Neural crest cell (in vitro differentiated cells): Measurements from ENCODE around the gene KIFC1. TPM values are rescaled to one million over a fixed set of nuclear protein-coding genes. Genes with fewer than 3 reads are reported as not detected.
"Not testable (repeated sequence)": the region's sequence is repeated elsewhere in the genome, so short reads cannot be mapped to it uniquely, and the experiment has no call there.

Experiments used
- DNase-seq: peaks from one replicate; pipeline ENCODE4 v3.0.0; 2021; ENCODE audit warnings: low read depth, mixed read lengths, low spot score
- H3K27ac Mint-ChIP-seq: one replicate; pipeline ENCODE4 v1.8.0; 2021; ENCODE audit warnings: mild to moderate bottlenecking, mixed read lengths; ENCODE audit not compliant: unreplicated experiment
- H3K27me3 Mint-ChIP-seq: 2 replicates; pipeline ENCODE4 v1.8.0; 2021; ENCODE audit warnings: low read depth, mild to moderate bottlenecking, mixed read lengths
- H3K36me3 Mint-ChIP-seq: 2 replicates; pipeline ENCODE4 v1.8.0; 2021; ENCODE audit warnings: low read depth, mild to moderate bottlenecking, mixed read lengths
- H3K4me1 Mint-ChIP-seq: 2 replicates; pipeline ENCODE4 v1.8.0; 2021; ENCODE audit warnings: mixed read lengths
- H3K4me3 Mint-ChIP-seq: one replicate; pipeline ENCODE4 v1.8.0; 2021; ENCODE audit warnings: mild to moderate bottlenecking, mixed read lengths
- H3K9me3 Mint-ChIP-seq: 2 replicates; pipeline ENCODE4 v1.8.0; 2021; ENCODE audit warnings: mixed read lengths
- CTCF ChIP-seq: fragments of 200-600 bp; sonication (generic); conservative IDR thresholded peaks from 2 replicates; pipeline ENCODE4 v1.5.0; 2021; ENCODE audit warnings: antibody characterized with exemption, mild to moderate bottlenecking
- long read RNA-seq: library from polyadenylated mRNA; unstranded; transcript quantifications from one replicate; pipeline ENCODE4 v2.0.0, GENCODE V29; 2020
- total RNA-seq: library from RNA; stranded (reverse); gene quantifications from 2 replicates; pipeline ENCODE4 v1.2.1, GENCODE V29; 2021

Gene KIFC1
- 123 and 124 TPM in 2 replicates for total RNA-seq
- long read RNA-seq, transcript KIFC1-211 (11 exons, 2,706 nt), result major isoform, 15 of 32 reads
- long read RNA-seq, partial matches to known transcripts, result 12 of 32 reads
- long read RNA-seq, other reads (novel, unspliced or antisense), result 5 of 32 reads

GRCh38 chr6:33391278-33391921 is at the start of gene KIFC1:
Gene KIFC1, plus strand, starts transcription at chr6:33391823. Its CDS starts 163 bp downstream, at chr6:33391986.
- TF ChIP-seq CTCF, result peak; percentile 98
- Mint-ChIP-seq H3K4me3 (peak within 1 kb of the TSS; percentile 98), H3K27me3 (no peaks in the 10 kb centered on the region), H3K4me1 (peaks cover 51% of the 10 kb centered on the region), H3K27ac (peak within 1 kb of the TSS; percentile 97), H3K9me3 (no peaks in the 10 kb centered on the region), H3K36me3 (peaks cover 9% of the 10 kb centered on the region)
- peak; percentile 100 for DNase-seq

GRCh38 chr6:33343606-33343952 is 48.0 kb upstream of the KIFC1 start:
- H3K36me3 Mint-ChIP-seq, H3K9me3 Mint-ChIP-seq, H3K27ac Mint-ChIP-seq, DNase-seq, H3K4me3 Mint-ChIP-seq, H3K4me1 Mint-ChIP-seq, H3K27me3 Mint-ChIP-seq: not testable (repeated sequence)

GRCh38 chr6:33343953-33344611 is 47.5 kb upstream of the KIFC1 start:
- H3K9me3 Mint-ChIP-seq, result no peaks in the 10 kb centered on the region
- peaks cover 7% of the 10 kb centered on the region for H3K4me1 Mint-ChIP-seq
- DNase-seq, result no peak
- TF ChIP-seq CTCF, result no peak
- H3K27ac Mint-ChIP-seq, result no peak overlapping the region
- no peak overlapping the region for H3K4me3 Mint-ChIP-seq
- peaks cover 9% of the 10 kb centered on the region for H3K27me3 Mint-ChIP-seq
- no peaks in the 10 kb centered on the region for H3K36me3 Mint-ChIP-seq

GRCh38 chr6:33344701-33345697 is 46.6 kb upstream of the KIFC1 start:
- Mint-ChIP-seq H3K27ac (no peak overlapping the region), H3K27me3 (peaks cover 11% of the 10 kb centered on the region), H3K4me3 (no peak overlapping the region), H3K36me3 (no peaks in the 10 kb centered on the region), H3K4me1 (peaks cover 7% of the 10 kb centered on the region), H3K9me3 (no peaks in the 10 kb centered on the region)
- no peak for DNase-seq
- TF ChIP-seq CTCF, result peak; percentile 73

GRCh38 chr6:33346972-33347371 is 44.7 kb upstream of the KIFC1 start:
- peaks cover 11% of the 10 kb centered on the region for H3K27me3 Mint-ChIP-seq
- not testable (repeated sequence) for H3K4me3 Mint-ChIP-seq, H3K27ac Mint-ChIP-seq, H3K9me3 Mint-ChIP-seq, DNase-seq, H3K4me1 Mint-ChIP-seq, H3K36me3 Mint-ChIP-seq

GRCh38 chr6:33347816-33348215 is 43.8 kb upstream of the KIFC1 start:
- no peaks in the 10 kb centered on the region for H3K9me3 Mint-ChIP-seq
- no peak for TF ChIP-seq CTCF
- DNase-seq, result no peak
- H3K36me3 Mint-ChIP-seq, result no peaks in the 10 kb centered on the region
- peaks cover 11% of the 10 kb centered on the region for H3K27me3 Mint-ChIP-seq
- no peak overlapping the region for H3K27ac Mint-ChIP-seq
- peaks cover 7% of the 10 kb centered on the region for H3K4me1 Mint-ChIP-seq
- no peak overlapping the region for H3K4me3 Mint-ChIP-seq

GRCh38 chr6:33355860-33356259 is 35.8 kb upstream of the KIFC1 start:
- H3K9me3 Mint-ChIP-seq, H3K27ac Mint-ChIP-seq, H3K4me1 Mint-ChIP-seq, H3K36me3 Mint-ChIP-seq, DNase-seq, H3K4me3 Mint-ChIP-seq, H3K27me3 Mint-ChIP-seq: not testable (repeated sequence)
